NCI-H2171 treated with DMSO at 0.1 percent for 48 hours (cell line): ENCODE results near the gene C1D.
"Not testable (repeated sequence)": the region's sequence is repeated elsewhere in the genome, so short reads cannot be mapped to it uniquely, and the experiment has no call there.

ENCODE experiments used
- DNase-seq: peaks from one replicate; lab custom pipeline; 2025; lab: John Stamatoyannopoulos, UW

C1D gene

DNA sequence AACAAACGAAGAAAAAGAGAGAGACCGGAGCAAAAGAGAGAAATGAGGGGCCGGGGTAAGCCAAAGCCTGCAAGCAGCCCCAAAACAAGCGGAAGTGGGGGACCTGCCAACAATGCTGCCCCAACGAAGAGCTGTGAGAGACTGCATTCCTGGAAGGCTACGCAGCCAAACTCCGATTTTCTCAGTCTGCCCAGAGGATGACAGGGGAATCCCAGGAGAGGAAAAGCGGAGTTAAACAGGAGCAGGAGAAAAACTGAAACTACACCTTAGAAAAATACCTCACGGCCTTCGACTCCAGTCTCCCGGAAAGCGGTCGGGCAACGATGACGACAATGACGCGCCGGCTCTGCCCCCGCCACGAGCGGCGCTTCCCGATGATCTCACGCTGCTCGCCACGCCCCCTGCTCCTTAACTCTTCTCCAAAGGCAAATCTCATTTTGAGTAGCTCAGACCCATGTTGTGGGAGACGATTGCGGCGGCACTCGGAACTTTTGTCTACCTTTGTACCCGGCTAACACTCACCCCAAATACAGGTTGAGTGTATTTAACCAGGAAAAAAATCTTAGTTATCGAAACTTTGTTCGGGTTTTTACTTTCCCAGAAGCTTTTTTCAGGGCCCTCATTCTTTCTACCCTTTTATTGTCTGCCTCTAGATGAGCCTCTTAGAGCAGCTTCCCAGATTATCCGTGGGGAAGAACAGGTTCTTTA, at the start of gene C1D:
C1D (minus strand) TSS at position 325 of the 708 bp plus-strand sequence. CDS start 15,694 bp downstream, outside the sequence.
- peak; percentile 84 for DNase-seq

DNA sequence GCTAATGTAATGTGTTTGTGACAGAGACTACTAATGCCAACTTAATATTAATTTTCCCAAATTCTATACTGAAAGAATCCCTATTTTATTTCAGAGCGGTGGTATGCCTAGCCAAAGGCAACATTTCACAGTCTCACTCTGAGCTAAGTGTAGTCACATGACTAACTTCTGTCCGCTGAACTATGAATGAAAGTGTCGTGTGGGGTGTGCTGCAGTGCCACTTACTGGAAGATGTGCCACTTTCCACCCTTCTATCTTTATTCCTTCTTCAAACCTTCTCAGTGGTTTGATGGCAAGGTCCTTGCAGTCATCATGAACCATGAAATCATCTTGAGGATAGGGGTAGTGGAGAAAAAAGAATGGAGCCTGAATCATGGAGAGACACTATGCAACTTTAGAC, 47.3 kb upstream of the C1D start:
- DNase-seq, result peak; percentile 7

GRCh38 chr2:68108120-68108519, 45.3 kb upstream of the C1D start:
- no peak for DNase-seq

DNA sequence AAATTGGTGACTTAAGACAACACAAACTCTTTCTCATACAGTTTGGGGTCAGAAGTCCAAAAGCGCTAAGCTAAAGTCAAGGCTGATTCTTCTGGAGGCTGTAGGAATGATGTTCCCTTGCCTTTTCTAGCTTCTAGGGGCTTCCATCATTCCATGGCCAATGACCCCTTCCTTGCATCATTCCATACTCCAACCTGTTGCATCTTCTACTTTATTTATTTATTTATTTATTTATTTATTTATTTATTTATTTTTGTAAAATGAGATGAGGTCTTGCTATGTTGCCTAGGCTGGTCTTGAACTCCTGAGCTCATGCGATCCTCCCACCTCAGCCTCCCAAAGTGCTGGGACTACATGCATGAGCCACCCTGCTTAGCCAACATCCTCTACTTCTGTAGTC, 44.7 kb upstream of the C1D start:
- DNase-seq, result no peak

DNA sequence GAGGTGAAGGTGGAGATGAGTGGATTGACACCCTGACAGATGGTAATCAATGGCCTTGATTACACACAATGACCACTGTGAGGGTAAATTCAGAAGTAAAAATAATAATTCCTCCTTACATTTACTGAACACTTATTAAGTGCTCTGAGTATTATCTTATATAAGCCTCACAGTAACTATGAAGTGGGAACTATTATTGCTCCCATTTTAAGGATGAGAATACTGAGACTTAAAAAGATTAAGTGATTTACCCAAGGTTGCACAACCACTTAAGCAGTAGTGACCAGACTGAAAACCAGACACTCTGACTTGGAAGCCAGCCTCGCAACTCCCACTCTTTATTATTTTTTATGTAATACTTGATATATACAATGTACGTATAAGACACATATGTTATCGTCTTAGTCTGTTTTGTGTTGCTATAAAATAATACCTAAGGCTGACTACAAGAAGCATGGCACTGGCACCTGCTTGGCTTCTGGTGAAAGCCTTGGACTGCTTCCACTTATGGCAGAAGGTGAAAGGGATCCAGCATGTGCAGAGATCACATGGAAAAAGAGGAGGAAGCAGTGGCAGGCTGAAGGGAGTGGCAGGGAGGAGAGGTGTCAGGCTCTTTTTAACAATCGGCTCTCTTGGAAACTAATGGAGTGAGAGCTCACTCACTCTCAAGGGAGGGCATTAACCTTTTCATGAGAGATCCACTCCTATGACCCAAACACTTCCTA, 41.5 kb upstream of the C1D start:
- DNase-seq, result no peak

DNA sequence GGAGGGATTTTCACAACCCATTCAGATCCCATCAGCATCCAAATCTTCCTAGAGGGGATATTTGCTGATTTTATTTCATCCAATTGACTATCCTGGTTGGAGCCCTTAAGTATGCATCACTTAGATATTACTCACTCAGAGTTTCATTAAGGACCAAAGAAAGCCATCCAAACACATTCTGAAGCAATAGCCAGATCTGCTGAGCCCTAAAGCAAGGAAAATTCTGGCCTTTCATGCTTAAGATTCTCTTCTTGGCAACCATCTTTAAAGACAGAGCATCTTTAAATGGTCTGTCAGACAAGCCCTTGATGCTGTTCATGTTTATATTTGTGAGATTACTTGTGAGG, 40.9 kb upstream of the C1D start:
- no peak for DNase-seq

DNA sequence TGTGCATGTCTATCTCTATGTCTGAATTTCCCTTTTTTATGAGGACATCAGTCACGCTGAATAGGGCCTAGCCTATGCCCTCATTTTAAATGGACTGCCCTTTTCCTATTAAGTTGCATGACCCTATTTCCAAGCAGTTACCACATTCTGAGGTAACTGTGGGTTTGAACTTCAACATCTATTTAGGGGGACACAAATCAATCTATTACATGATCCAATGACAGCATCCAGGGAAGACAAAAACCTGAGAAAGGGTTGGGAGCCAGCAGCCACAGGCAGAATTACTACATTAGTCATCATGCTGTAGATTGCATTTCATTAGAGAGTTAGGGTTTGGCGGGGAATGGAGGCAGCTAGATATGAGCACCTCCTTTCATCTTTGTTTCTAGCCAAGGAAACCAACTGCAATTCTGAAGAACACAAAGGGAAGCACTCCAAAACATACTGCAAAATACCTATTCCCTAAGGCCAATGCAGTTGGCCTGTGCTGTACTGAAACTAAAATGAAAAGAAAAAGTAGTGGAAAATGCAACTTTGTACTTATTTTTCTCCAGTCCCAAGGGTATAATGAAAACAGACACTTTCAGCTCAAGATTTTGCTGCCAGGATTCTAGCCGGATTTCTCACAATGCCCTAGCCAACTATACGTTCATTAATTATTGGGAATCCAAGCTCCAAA, 40.4 kb upstream of the C1D start:
- DNase-seq, result no peak

- DNase-seq, result no peak
Measured at GRCh38 chr2:68100189-68100588, 37.4 kb upstream of the C1D start.

DNA sequence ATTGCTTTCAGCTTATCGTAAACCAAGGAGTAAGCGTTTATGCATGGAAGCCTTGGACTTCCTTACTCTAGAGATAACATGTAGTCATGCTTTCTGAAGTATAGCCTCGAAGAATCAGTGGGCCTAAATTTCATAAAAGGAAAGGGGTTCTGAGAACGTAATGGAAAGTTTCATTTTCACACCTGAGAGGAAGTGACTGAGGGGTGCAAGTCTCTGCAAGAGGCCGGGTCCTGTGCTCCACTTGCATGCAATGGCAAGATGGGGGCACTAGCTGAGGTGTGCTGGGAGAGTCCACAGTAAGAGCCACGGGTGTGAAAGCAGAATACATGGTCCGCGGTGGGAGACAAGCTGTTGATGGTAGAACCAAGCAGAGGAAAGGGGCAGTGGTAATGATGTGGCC, 36.5 kb upstream of the C1D start:
- no peak for DNase-seq

- no peak for DNase-seq
Measured at GRCh38 chr2:68098291-68098797, 35.5 kb upstream of the C1D start.

DNA sequence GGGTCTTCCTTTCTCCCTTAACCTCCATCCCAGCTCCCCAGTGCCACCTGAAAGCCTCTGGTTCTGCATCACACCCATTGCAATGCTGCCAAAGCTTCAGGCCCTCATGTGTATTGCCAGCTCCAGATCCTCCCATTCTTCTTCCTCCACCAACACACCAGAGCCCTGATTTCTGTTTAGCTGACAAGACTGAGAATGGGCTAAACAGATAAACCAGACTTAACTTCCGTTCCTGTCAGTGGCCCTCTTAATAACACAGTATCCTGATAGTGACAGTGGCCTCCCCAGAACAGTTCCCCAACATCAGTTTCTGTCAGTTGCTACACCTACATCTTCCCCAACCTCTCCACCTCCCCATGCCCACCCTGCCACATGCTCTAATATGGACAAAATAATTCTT, 31.3 kb upstream of the C1D start:
- DNase-seq, result no peak

DNA sequence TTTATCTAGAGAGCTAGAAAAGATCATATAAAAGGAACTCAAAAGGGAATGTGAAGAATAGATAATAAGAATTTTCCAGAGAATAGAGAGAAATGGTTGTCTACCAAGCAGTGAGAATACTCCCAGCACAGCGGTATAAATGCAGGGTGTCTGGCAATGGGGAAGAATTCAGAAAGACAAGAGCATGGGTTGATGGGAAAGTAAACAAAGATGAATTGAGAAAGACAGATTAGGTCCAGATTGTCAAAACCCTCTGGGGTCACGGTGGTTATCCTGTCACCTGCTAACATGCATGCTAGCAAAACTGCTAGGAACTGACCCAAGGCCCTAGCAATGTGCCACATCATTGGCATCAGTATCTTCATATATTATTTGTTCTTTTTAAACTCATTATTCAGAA, 30.8 kb upstream of the C1D start:
- no peak for DNase-seq

GRCh38 chr2:68091439-68092034, 28.7 kb upstream of the C1D start:
- DNase-seq, result no peak

DNA sequence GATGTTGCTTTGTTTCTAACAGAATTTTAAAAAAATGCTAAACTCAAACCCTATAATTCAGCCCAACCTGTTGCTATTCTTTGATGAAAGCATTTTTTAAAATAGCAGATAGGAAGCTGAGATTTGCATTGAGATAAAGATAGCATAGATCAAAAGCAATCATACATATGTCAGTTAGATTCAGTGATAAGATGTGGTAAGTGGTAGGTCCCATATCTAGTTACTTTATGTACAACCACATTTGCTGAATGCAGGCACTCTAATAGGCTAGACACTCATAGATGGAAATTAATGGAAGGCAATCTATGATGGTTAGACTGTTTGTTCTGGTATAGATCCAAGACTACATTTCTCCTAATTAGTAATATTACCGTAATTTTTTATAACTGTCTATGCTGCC, 27.2 kb upstream of the C1D start:
- no peak for DNase-seq

DNA sequence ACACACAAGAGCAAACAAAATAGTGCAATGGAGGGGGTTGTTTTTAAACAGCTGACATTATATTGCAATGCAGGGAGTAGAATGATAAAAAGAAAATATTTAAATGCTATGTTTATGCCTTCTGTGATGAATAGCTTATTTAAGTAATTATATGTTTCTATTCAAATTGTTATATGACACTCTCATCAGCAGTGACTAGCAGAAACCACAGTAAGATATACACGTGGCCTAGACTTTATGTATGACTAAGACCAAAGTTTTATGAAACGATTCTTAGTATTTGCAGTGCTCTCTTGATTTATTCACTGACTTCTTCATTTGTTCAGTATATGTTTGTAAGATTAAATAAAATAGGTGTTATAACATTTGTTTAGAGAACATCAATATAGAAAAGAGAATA, 26.1 kb upstream of the C1D start:
- no peak for DNase-seq

GRCh38 chr2:68086166-68086565, 23.4 kb upstream of the C1D start:
- DNase-seq, result no peak

GRCh38 chr2:68083346-68083745, 20.5 kb upstream of the C1D start:
- no peak for DNase-seq

GRCh38 chr2:68074050-68074449, 11.2 kb upstream of the C1D start:
- DNase-seq, result no peak

DNA sequence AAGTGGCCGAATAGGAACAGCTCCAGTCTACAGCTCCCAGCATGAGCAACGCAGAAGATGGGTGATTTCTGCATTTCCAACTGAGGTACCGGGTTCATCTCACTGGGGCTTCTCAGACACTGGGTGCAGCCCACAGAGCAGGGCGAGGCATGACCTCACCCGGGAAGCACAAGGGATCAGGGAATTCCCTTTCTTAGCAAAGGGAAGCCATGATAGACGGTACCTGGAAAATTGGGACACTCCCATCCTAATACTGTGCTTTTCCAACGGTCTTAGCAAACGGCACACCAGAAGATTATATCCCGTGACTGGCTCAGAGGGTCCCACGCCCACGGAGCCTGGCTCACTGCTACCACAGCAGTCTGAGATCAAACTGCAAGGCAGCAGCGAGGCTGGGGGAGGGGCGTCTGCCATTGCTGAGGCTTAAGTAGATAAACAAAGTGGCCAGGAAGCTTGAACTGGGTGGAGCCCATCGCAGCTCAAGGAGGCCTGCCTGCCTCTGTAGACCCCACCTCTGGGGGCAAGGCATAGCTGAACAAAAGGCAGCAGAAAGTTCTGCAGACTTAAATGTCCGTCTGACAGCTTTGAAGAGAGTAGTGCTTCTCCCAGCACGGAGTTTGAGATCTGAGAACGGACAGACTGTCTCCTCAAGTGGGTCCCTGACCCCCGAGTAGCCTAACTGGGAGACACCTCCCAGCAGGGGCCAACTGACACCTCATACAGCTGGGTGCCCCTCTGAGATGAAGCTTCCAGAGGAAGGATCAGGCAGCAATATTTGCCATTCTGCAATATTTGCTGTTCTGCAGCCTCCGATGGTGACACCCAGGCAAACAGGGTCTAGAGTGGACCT, 1.2 kb upstream of the C1D start:
- DNase-seq, result not testable (repeated sequence)

DNA sequence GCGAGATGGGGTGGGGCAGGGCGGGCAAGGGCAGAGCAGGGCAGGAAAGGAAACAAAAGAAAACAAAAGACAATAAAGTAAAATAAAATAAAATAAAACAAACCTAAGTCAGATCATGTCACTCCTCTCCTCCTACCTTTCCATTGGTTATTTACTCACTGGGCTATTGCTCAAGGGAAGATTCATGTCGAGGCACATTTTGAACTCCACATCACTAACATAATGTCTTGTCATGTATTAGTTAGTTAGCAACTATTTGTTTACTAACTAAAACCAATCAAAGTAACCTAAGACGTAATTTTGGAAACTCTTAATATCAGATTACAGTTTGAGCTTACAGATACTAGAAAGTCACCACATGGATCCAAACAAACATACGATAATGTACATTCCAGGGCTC, 2.2 kb downstream of the C1D start:
- no peak for DNase-seq

GRCh38 chr2:68059784-68060525, 2.8 kb downstream of the C1D start:
- no peak for DNase-seq
